HG02973 (cell line): Measurements from ENCODE around the gene KCNQ1.

Experiments
- ATAC-seq: cut with Tn5 transposase; IDR thresholded peaks from one replicate; pipeline ENCODE4 v1.9.1; 2021; ENCODE audit warnings: moderate library complexity; ENCODE audit not compliant: unreplicated experiment

The KCNQ1 gene, protein sequence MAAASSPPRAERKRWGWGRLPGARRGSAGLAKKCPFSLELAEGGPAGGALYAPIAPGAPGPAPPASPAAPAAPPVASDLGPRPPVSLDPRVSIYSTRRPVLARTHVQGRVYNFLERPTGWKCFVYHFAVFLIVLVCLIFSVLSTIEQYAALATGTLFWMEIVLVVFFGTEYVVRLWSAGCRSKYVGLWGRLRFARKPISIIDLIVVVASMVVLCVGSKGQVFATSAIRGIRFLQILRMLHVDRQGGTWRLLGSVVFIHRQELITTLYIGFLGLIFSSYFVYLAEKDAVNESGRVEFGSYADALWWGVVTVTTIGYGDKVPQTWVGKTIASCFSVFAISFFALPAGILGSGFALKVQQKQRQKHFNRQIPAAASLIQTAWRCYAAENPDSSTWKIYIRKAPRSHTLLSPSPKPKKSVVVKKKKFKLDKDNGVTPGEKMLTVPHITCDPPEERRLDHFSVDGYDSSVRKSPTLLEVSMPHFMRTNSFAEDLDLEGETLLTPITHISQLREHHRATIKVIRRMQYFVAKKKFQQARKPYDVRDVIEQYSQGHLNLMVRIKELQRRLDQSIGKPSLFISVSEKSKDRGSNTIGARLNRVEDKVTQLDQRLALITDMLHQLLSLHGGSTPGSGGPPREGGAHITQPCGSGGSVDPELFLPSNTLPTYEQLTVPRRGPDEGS

GRCh38 chr11:2444821-2445745 is at the start of gene KCNQ1:
Gene KCNQ1, plus strand, starts transcription at chr11:2445008. Its CDS starts 91 bp downstream, at chr11:2445099.
- ATAC-seq, result no peak

- ATAC-seq, result no peak
Observed at GRCh38 chr11:2395211-2395730, 49.5 kb upstream of the KCNQ1 start.

DNA sequence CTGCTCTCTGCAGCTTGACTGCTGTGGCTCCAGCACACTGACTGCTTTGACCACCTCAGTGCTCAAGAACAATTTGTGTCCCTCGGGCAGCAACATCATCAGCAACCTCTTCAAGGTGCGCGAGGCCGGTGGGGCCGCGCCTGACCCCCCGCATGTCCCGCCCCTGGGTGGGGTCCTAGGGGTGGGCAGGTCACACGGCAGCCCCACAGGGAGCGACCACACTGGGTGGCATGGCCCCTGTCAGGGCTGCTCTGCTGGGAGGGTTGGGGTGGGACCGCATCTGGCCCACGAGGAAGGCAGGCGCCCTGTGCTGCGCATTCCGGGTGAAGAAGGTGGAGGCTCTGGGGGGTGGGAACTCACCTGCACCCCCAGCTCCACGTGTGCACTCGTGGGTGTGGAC is 49.0 kb upstream of the KCNQ1 start:
- ATAC-seq, result no peak

DNA sequence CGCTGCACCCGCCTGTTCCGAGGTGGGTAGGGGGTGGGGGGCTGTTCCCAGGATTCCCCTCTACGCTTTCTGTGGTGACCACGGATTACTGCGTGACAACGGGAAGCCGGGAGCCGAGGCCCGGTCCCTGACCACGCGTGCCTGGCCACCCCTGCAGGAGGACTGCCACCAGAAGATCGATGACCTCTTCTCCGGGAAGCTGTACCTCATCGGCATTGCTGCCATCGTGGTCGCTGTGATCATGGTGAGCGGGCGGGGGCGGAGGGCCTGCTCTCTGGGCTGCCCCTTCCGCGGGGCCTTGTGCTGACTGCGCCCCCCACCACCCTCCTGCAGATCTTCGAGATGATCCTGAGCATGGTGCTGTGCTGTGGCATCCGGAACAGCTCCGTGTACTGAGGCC is 48.3 kb upstream of the KCNQ1 start:
- no peak for ATAC-seq

DNA sequence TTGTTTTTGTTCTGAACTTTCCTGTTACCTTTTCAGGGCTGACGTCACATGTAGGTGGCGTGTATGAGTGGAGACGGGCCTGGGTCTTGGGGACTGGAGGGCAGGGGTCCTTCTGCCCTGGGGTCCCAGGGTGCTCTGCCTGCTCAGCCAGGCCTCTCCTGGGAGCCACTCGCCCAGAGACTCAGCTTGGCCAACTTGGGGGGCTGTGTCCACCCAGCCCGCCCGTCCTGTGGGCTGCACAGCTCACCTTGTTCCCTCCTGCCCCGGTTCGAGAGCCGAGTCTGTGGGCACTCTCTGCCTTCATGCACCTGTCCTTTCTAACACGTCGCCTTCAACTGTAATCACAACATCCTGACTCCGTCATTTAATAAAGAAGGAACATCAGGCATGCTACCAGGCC is 47.8 kb upstream of the KCNQ1 start:
- ATAC-seq, result no peak

GRCh38 chr11:2398664-2399355 is 46.0 kb upstream of the KCNQ1 start:
- no peak for ATAC-seq

DNA sequence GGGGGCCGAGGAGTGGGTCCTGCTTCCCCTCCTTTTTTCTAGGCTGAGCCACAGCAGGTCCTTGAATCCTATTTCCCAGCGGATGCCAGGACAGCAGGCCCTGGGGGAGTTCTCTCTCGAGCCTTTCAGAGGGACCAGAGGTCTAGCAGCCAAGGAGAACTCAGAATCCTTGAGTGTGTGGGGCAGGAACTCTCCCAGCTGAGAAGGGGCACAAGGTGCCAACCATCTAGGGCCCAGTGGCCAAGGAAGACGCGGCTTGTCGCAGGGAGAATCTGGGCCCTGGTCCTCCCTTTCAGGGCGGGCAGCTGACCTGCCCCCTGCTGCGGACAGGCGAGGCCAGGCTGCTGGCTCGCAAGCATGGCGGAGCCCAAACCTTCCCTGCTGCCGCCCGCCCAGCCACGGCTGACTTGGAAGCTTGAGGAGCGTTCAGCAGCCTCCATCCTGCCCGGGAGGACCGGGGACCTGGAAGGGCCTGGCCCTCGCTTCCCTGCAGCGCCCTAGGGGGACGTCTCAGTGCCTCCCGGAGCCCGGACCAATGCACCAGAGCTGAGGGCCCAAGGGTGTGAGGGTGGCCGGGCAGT is 45.2 kb upstream of the KCNQ1 start:
- ATAC-seq, result no peak

DNA sequence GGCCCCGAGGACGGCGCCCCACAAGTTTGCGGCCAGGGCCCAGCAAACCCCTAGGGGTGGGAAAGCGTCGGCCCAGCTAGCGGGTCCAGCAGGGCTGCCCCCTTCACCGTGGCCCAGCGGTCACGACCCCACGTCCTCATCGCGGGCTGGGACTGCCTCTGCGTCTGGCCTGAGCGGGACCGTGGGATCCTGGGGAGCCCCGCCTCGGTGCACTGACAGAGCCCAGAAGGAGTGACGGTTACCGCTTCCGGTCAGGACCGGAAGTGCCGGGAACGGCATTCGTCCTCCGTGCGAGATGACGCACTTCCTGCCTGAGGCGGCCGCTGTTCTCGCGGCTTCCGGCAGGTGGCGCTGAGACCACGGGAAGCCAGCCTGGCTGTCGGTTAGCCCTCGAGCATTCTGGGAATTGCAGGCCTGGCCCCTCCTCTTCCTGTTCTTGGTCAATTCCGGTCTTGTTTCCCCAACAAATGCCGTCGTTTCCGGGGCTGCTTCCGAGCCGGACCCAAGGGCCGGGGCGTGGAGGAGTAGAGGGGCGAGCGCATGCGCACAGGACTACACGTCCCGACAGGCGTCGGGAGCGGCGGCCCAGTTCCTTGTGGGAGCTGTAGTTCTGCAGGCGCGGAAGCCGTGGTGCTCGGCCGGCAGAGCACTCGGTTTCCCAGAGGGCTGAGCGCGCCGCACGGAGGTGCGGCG is 44.6 kb upstream of the KCNQ1 start, which contains the start of gene TSSC4:
Gene TSSC4, plus strand, starts transcription at position 682 of the 693 bp plus-strand sequence. CDS start 1,884 bp downstream, outside the sequence.
- ATAC-seq, result peak; percentile 75

GRCh38 chr11:2400762-2401435 is 43.9 kb upstream of the KCNQ1 start:
- ATAC-seq, result no peak

- ATAC-seq, result no peak
Observed at GRCh38 chr11:2401436-2401984, 43.3 kb upstream of the KCNQ1 start.

- ATAC-seq, result no peak
Observed at GRCh38 chr11:2402106-2402505, 42.7 kb upstream of the KCNQ1 start.

GRCh38 chr11:2402890-2403645 is 41.7 kb upstream of the KCNQ1 start:
- ATAC-seq, result no peak

DNA sequence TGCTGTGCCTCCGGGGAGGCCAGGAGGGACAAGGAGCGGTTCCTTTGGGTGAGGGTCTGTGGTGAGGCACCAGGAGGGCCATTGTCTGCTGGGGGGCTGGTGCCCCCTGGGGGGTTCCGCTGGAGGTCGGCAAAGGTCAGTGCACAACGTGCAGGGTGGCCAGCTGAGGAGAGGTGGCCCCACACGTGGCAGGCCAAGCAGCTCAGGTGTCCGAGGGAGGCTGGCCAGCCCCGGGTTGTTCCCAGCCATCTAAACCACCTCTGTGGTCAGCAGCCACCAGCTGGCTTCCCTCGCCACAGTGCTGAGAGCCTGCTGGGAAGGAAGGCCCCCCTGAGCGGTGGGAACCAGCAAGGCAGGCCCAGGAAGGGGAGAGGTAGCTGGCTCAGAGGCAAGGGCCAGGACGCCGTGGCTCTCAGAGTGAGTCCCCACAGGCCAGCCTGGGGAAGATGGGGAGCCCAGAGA is 40.0 kb upstream of the KCNQ1 start:
- no peak for ATAC-seq

DNA sequence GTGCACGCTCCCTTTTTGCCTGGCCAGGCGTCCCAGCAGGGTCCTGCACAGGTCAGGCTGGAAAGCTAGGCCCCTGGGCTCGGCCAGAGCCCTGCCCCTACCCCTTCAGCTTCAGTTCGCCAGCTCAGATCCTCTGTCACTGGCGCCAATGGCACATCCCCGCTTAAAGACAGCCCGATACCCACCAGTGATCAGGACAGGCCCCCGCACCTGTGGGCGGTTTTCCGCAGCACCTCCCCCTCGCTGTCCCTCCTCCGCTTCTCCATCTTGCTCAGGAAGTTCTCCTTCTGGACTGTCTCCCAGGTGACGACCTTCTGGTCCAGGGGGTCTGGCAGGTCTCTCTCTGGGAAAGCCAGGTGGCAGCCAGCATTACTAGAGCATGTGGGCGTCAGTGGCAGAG is 38.4 kb upstream of the KCNQ1 start:
- no peak for ATAC-seq

DNA sequence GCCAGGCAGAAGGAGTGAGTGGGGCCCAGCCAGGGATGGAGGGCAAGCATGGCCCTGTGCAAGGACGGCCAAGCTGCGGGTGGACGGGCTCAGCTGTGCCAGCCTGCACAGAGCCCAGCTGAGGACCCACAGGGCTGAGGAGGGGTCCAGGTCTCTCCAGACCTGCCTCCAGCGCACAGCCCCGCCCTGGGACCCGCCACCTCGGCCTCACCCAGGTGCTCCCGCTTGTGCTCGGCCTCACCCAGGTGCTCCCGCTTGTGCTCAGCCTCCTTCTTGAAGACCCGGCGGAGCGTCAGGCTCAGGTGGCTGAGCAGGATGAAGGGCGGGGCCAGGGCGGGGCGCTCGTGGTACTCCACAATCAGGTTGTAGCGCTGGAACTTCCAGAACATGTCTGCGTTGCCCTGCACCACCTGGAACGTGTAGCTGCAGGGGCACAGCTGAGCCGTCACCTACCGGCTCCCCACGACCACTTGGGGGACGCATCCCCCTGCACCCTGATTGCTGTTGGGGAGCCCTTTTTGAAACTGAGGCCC is 37.9 kb upstream of the KCNQ1 start:
- no peak for ATAC-seq

- no peak for ATAC-seq
Observed at GRCh38 chr11:2408671-2409070, 36.1 kb upstream of the KCNQ1 start.

GRCh38 chr11:2409126-2409525 is 35.7 kb upstream of the KCNQ1 start:
- ATAC-seq, result no peak
